WTC11 (cell line): ENCODE measurements around the gene WDR31.

ENCODE experiments used
- GABPB1 ChIP-seq: sonication (generic); formaldehyde crosslinking; IDR thresholded peaks from 2 replicates; pipeline ENCODE4 v1.8.1; 2023; ENCODE audit warnings: mild to moderate bottlenecking, missing genetic modification reagents
- TF ChIP-seq, protein P1 (sequence below): sonication (generic); formaldehyde crosslinking; IDR thresholded peaks from 2 replicates; pipeline ENCODE4 v1.8.0; 2022; ENCODE audit warnings: mild to moderate bottlenecking, missing genetic modification reagents
- TF ChIP-seq, protein P2 (sequence below): sonication (generic); formaldehyde crosslinking; IDR thresholded peaks from 2 replicates; pipeline ENCODE4 v1.8.0; 2022; ENCODE audit warnings: mild to moderate bottlenecking, missing genetic modification reagents
- TF ChIP-seq, protein P3 (sequence below): sonication (generic); formaldehyde crosslinking; IDR thresholded peaks from 2 replicates; pipeline ENCODE4 v1.8.1; 2022; ENCODE audit warnings: low read depth, missing genetic modification reagents, borderline replicate concordance
- TF ChIP-seq, protein P4 (sequence below): sonication (generic); formaldehyde crosslinking; conservative IDR thresholded peaks from 2 replicates; pipeline ENCODE4 v1.8.1; 2022; ENCODE audit warnings: mild to moderate bottlenecking, missing genetic modification reagents
- TF ChIP-seq, protein P5 (sequence below): fragments of 250-450 bp; sonication (Bioruptor Pico); IDR thresholded peaks from 2 replicates; pipeline ENCODE4 v1.9.0; 2021; ENCODE audit warnings: mild to moderate bottlenecking, borderline replicate concordance
- TF ChIP-seq, protein P6 (sequence below): fragments of 200-600 bp; IDR thresholded peaks from 2 replicates; pipeline ENCODE4 v1.8.0; 2022; ENCODE audit warnings: antibody characterized with exemption

DNA sequence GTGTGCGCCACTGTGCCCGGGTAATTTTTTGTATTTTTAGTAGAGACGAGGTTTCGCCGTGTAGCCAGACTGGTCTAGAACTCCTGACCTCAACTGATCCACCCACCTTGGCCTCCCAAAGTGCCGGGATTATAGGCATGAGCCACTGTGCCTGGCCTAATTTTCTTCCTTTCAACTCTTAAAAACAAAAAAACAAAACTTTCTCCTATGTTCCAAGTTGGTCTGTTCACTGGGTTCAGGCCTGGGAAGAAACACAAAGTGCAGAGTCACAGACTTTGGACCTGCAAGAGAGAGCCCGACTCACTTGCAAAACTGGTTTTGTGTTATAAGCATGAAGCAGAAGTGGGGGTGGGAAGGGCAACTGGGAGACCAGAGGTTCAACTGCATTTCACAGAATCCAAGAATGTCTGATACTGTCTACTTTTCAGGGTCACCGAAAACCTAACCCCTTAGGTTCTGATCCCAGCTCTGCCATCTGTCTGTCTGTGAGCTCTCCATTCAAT lies 41.9 kb upstream of the WDR31 start:
- TF ChIP-seq, protein P1, sequence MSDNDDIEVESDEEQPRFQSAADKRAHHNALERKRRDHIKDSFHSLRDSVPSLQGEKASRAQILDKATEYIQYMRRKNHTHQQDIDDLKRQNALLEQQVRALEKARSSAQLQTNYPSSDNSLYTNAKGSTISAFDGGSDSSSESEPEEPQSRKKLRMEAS (CRISPR knock-in tag), result no peak
- TF ChIP-seq, protein P2, sequence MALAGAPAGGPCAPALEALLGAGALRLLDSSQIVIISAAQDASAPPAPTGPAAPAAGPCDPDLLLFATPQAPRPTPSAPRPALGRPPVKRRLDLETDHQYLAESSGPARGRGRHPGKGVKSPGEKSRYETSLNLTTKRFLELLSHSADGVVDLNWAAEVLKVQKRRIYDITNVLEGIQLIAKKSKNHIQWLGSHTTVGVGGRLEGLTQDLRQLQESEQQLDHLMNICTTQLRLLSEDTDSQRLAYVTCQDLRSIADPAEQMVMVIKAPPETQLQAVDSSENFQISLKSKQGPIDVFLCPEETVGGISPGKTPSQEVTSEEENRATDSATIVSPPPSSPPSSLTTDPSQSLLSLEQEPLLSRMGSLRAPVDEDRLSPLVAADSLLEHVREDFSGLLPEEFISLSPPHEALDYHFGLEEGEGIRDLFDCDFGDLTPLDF (CRISPR knock-in tag), result no peak
- TF ChIP-seq, protein P3, sequence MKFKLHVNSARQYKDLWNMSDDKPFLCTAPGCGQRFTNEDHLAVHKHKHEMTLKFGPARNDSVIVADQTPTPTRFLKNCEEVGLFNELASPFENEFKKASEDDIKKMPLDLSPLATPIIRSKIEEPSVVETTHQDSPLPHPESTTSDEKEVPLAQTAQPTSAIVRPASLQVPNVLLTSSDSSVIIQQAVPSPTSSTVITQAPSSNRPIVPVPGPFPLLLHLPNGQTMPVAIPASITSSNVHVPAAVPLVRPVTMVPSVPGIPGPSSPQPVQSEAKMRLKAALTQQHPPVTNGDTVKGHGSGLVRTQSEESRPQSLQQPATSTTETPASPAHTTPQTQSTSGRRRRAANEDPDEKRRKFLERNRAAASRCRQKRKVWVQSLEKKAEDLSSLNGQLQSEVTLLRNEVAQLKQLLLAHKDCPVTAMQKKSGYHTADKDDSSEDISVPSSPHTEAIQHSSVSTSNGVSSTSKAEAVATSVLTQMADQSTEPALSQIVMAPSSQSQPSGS (CRISPR knock-in tag), result no peak
- 0 out of 2 replicates have a peak, but pooled peaks have one; percentile 14 for TF ChIP-seq GABPB1
- TF ChIP-seq, protein P4, sequence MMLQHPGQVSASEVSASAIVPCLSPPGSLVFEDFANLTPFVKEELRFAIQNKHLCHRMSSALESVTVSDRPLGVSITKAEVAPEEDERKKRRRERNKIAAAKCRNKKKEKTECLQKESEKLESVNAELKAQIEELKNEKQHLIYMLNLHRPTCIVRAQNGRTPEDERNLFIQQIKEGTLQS, result no peak
- TF ChIP-seq, protein P5, sequence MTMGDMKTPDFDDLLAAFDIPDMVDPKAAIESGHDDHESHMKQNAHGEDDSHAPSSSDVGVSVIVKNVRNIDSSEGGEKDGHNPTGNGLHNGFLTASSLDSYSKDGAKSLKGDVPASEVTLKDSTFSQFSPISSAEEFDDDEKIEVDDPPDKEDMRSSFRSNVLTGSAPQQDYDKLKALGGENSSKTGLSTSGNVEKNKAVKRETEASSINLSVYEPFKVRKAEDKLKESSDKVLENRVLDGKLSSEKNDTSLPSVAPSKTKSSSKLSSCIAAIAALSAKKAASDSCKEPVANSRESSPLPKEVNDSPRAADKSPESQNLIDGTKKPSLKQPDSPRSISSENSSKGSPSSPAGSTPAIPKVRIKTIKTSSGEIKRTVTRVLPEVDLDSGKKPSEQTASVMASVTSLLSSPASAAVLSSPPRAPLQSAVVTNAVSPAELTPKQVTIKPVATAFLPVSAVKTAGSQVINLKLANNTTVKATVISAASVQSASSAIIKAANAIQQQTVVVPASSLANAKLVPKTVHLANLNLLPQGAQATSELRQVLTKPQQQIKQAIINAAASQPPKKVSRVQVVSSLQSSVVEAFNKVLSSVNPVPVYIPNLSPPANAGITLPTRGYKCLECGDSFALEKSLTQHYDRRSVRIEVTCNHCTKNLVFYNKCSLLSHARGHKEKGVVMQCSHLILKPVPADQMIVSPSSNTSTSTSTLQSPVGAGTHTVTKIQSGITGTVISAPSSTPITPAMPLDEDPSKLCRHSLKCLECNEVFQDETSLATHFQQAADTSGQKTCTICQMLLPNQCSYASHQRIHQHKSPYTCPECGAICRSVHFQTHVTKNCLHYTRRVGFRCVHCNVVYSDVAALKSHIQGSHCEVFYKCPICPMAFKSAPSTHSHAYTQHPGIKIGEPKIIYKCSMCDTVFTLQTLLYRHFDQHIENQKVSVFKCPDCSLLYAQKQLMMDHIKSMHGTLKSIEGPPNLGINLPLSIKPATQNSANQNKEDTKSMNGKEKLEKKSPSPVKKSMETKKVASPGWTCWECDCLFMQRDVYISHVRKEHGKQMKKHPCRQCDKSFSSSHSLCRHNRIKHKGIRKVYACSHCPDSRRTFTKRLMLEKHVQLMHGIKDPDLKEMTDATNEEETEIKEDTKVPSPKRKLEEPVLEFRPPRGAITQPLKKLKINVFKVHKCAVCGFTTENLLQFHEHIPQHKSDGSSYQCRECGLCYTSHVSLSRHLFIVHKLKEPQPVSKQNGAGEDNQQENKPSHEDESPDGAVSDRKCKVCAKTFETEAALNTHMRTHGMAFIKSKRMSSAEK (CRISPR knock-in tag), result no peak
- TF ChIP-seq, protein P6, sequence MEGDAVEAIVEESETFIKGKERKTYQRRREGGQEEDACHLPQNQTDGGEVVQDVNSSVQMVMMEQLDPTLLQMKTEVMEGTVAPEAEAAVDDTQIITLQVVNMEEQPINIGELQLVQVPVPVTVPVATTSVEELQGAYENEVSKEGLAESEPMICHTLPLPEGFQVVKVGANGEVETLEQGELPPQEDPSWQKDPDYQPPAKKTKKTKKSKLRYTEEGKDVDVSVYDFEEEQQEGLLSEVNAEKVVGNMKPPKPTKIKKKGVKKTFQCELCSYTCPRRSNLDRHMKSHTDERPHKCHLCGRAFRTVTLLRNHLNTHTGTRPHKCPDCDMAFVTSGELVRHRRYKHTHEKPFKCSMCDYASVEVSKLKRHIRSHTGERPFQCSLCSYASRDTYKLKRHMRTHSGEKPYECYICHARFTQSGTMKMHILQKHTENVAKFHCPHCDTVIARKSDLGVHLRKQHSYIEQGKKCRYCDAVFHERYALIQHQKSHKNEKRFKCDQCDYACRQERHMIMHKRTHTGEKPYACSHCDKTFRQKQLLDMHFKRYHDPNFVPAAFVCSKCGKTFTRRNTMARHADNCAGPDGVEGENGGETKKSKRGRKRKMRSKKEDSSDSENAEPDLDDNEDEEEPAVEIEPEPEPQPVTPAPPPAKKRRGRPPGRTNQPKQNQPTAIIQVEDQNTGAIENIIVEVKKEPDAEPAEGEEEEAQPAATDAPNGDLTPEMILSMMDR, result no peak
